GM12878 (cell line): ENCODE measurements around the gene TNP2. TPM values are rescaled to one million over a fixed set of nuclear protein-coding genes. Genes with fewer than 3 reads are reported as not detected.

Source experiments
- ATF7 ChIP-seq: fragments of 450-650 bp; IDR thresholded peaks from 2 replicates; pipeline ENCODE4 v1.6.1; 2016; ENCODE audit warnings: low read depth, mild to moderate bottlenecking
- BACH1 ChIP-seq: fragments of 450-650 bp; IDR thresholded peaks from 2 replicates; pipeline ENCODE4 v1.6.1; 2017; ENCODE audit warnings: mild to moderate bottlenecking, borderline replicate concordance
- CEBPB ChIP-seq, 2 experiments: fragments of 150-350 bp in 1 of 2; IDR thresholded peaks; 2 replicates each; pipeline ENCODE4 v1.6.1; 2012 to 2014; ENCODE audit warnings: low read depth in 2 of 2, low read length in 2 of 2, borderline replicate concordance in 1 of 2, inconsistent platforms in 1 of 2
- CHD2 ChIP-seq: IDR thresholded peaks from 2 replicates; pipeline ENCODE4 v1.6.1; 2011; ENCODE audit warnings: low read depth, low read length, improper control_type of control experiment, borderline replicate concordance
- EED ChIP-seq: sonication (generic); IDR thresholded peaks from 2 replicates; pipeline ENCODE4 v1.6.1; 2016; ENCODE audit warnings: antibody characterized with exemption, low read depth
- IKZF1 ChIP-seq: fragments of 450-650 bp; conservative IDR thresholded peaks from 2 replicates; pipeline ENCODE4 v1.6.1; 2017; ENCODE audit warnings: antibody characterized with exemption, mild to moderate bottlenecking
- IKZF2 ChIP-seq, 2 experiments: fragments of 450-650 bp; IDR thresholded peaks; 2 replicates each; pipeline ENCODE4 v1.6.1; 2017; ENCODE audit warnings: mild to moderate bottlenecking in 2 of 2, moderate library complexity in 2 of 2
- IRF4 ChIP-seq: IDR thresholded peaks from 2 replicates; pipeline ENCODE4 v1.6.1; 2011; ENCODE audit warnings: low read depth, low read length
- MEF2A ChIP-seq: IDR thresholded peaks from 2 replicates; pipeline ENCODE4 v1.6.1; 2011; ENCODE audit warnings: low read depth, mild to moderate bottlenecking, low read length, moderate library complexity; ENCODE audit not compliant: insufficient read depth
- MXI1 ChIP-seq: fragments of 150-350 bp; IDR thresholded peaks from 2 replicates; pipeline ENCODE4 v1.6.1; 2011; ENCODE audit warnings: low read depth, mild to moderate bottlenecking, inconsistent platforms, low read length, improper control_type of control experiment
- NBN ChIP-seq: fragments of 450-650 bp; IDR thresholded peaks from 2 replicates; pipeline ENCODE4 v1.6.1; 2016
- NR2F1 ChIP-seq: fragments of 450-650 bp; conservative IDR thresholded peaks from 2 replicates; pipeline ENCODE4 v1.6.1; 2017; ENCODE audit warnings: mild to moderate bottlenecking
- POU2F2 ChIP-seq: IDR thresholded peaks from 3 replicates; pipeline ENCODE4 v1.6.1; 2011; ENCODE audit warnings: low read depth, mild to moderate bottlenecking, low read length, borderline replicate concordance
- RAD21 ChIP-seq: IDR thresholded peaks from 2 replicates; pipeline ENCODE4 v1.6.1; 2011; ENCODE audit warnings: mild to moderate bottlenecking, low read depth, low read length, moderate library complexity; ENCODE audit not compliant: insufficient read depth
- RAD51 ChIP-seq: fragments of 450-650 bp; IDR thresholded peaks from 2 replicates; pipeline ENCODE4 v1.6.1; 2016; ENCODE audit warnings: moderate library complexity, mild to moderate bottlenecking, inconsistent platforms
- SP1 ChIP-seq: IDR thresholded peaks from one replicate; pipeline ENCODE4 v1.6.1; 2011; ENCODE audit warnings: low read depth, low read length
- STAT3 ChIP-seq: IDR thresholded peaks from 2 replicates; pipeline ENCODE4 v1.6.1; 2011; ENCODE audit warnings: low read depth, low read length, improper control_type of control experiment
- TCF12 ChIP-seq: IDR thresholded peaks from 2 replicates; pipeline ENCODE4 v1.6.1; 2011; ENCODE audit warnings: low read depth, mild to moderate bottlenecking, low read length
- TCF7 ChIP-seq: IDR thresholded peaks from 2 replicates; pipeline ENCODE4 v1.6.1; 2014; ENCODE audit warnings: antibody characterized with exemption, borderline replicate concordance
- ZBED1 ChIP-seq: IDR thresholded peaks from 2 replicates; pipeline ENCODE4 v1.6.1; 2016; ENCODE audit warnings: borderline replicate concordance
- ZBTB4 ChIP-seq: fragments of 450-650 bp; formaldehyde crosslinking; IDR thresholded peaks from 2 replicates; pipeline ENCODE4 v1.4.0; 2022; ENCODE audit warnings: mild to moderate bottlenecking, moderate library complexity
- ZNF207 ChIP-seq: fragments of 450-650 bp; IDR thresholded peaks from 2 replicates; pipeline ENCODE4 v1.6.1; 2014; ENCODE audit warnings: antibody characterized with exemption, mild to moderate bottlenecking, borderline replicate concordance
- ZNF217 ChIP-seq: fragments of 450-650 bp; IDR thresholded peaks from 2 replicates; pipeline ENCODE4 v1.6.1; 2017; ENCODE audit warnings: antibody characterized with exemption, mild to moderate bottlenecking
- polyA plus RNA-seq, 11 experiments: library from polyadenylated mRNA; depleted of rRNA in 4 of 11; unstranded in 6 of 11; stranded (reverse) in 5 of 11; fragments of >200 nt; fragmentation: Nextera tagmentation in 4 of 11; fragmentation: Illumina TruSeq in 1 of 11; extraction: Ambion mirVana in 4 of 11; extraction: Trizol in 1 of 11; gene quantifications; 1 replicate in 1 of 11; 2 replicates in 10 of 11; pipeline versions ENCODE4 v1.2.1 to v1.2.3, GENCODE V29; 2011 to 2016; ENCODE audit warnings: inconsistent platforms in 2 of 11, missing spikeins in 2 of 11, low read depth in 1 of 11
- total RNA-seq, 4 experiments: library from RNA; depleted of rRNA in 3 of 4; stranded (reverse); fragments of >200 nt in 3 of 4; fragmentation: Illumina TruSeq in 1 of 4; extraction: Trizol in 1 of 4; gene quantifications; 2 replicates each; pipeline versions ENCODE4 v1.2.1 to v1.2.3, GENCODE V29; 2013 to 2021
- TF ChIP-seq, protein P1 (sequence below): fragments of 450-650 bp; IDR thresholded peaks from 2 replicates; pipeline ENCODE4 v1.6.1; 2017; ENCODE audit warnings: mild to moderate bottlenecking, low read depth, inconsistent platforms; ENCODE audit not compliant: poor library complexity, severe bottlenecking
- TF ChIP-seq, protein P2 (sequence below): fragments of 450-650 bp; IDR thresholded peaks from 2 replicates; pipeline ENCODE4 v1.6.1; 2017; ENCODE audit warnings: mild to moderate bottlenecking

TNP2 gene
- total and polyA plus RNA-seq, 10 of the 15 experiments (the other 5 are each of a cell fraction or from before 2014, with no cell fraction given), result not detected

DNA sequence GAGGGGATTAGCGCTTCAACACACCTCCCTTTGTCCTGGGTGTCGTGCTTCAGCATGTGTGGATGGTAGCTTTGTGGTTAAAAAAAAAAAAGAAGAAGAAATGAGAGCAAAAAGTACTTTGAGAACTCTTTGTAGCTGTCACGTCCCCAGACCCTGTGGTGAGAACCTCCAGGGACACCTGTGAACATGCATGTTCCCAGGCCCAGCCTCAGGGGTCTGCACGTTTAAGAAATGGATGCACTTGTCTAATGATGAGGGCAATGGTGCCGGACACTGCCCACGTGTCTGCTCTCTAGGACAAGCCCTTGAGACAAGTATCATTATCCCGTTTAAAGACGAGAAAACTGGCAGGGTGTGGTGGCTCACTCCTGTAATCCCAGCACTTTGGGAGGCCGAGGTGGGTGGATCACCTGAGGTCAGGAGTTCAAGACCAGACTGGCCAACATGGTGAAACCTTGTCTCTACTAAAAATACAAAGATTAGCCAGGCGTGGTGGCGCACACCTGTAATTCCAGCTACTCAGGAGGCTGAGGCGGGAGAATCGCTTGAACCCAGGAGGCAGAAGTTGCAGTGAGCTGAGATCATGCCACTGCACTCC, 29.9 kb upstream of the TNP2 start (continued):
- peak; percentile 77 for TF ChIP-seq IRF4
- peak; percentile 96 for TF ChIP-seq ZBED1
- TF ChIP-seq STAT3, result peak; percentile 81; the same call in 1 of the 2 replicates
- 0 out of 4 replicates have a peak, but pooled peaks of 1 of the 2 experiments have one; percentile 31 for TF ChIP-seq CEBPB (IDR thresholded peaks at IDR 0.05; ENCODE audit: borderline replicate concordance in 1 of 2, low read depth in 2 of 2, low read length in 2 of 2)
- peak; percentile 72 for TF ChIP-seq TCF7
- TF ChIP-seq, protein P1, sequence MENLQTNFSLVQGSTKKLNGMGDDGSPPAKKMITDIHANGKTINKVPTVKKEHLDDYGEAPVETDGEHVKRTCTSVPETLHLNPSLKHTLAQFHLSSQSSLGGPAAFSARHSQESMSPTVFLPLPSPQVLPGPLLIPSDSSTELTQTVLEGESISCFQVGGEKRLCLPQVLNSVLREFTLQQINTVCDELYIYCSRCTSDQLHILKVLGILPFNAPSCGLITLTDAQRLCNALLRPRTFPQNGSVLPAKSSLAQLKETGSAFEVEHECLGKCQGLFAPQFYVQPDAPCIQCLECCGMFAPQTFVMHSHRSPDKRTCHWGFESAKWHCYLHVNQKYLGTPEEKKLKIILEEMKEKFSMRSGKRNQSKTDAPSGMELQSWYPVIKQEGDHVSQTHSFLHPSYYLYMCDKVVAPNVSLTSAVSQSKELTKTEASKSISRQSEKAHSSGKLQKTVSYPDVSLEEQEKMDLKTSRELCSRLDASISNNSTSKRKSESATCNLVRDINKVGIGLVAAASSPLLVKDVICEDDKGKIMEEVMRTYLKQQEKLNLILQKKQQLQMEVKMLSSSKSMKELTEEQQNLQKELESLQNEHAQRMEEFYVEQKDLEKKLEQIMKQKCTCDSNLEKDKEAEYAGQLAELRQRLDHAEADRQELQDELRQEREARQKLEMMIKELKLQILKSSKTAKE, result peak; percentile 47
- 0 out of 2 replicates have a peak, but pooled peaks have one; percentile 37 for TF ChIP-seq MXI1
- peak; percentile 97 for TF ChIP-seq NBN
- TF ChIP-seq IKZF2 (IDR thresholded peaks at IDR 0.05), result peak; percentile 60 to 79
- 0 out of 2 replicates have a peak, but pooled peaks have one; percentile 51 for TF ChIP-seq ZBTB4 (CRISPR knock-in tag)
- TF ChIP-seq SP1, result peak; percentile 78
- TF ChIP-seq, protein P2, sequence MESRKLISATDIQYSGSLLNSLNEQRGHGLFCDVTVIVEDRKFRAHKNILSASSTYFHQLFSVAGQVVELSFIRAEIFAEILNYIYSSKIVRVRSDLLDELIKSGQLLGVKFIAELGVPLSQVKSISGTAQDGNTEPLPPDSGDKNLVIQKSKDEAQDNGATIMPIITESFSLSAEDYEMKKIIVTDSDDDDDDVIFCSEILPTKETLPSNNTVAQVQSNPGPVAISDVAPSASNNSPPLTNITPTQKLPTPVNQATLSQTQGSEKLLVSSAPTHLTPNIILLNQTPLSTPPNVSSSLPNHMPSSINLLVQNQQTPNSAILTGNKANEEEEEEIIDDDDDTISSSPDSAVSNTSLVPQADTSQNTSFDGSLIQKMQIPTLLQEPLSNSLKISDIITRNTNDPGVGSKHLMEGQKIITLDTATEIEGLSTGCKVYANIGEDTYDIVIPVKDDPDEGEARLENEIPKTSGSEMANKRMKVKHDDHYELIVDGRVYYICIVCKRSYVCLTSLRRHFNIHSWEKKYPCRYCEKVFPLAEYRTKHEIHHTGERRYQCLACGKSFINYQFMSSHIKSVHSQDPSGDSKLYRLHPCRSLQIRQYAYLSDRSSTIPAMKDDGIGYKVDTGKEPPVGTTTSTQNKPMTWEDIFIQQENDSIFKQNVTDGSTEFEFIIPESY, result 0 out of 2 replicates have a peak, but pooled peaks have one; percentile 47
- peak; percentile 89; the same call in 1 of the 2 replicates for TF ChIP-seq ZNF207
- TF ChIP-seq EED, result peak; percentile 81
- TF ChIP-seq RAD51, result peak; percentile 42
- peak; percentile 99 for TF ChIP-seq TCF12
- peak; percentile 90 for TF ChIP-seq ATF7
- TF ChIP-seq MEF2A, result peak; percentile 56; the same call in 1 of the 2 replicates
- TF ChIP-seq POU2F2, result peak; percentile 87; the same call in 1 of the 3 replicates
- TF ChIP-seq CHD2, result peak; percentile 73
- TF ChIP-seq NR2F1, result peak; percentile 75
- peak; percentile 76; the same call in 1 of the 2 replicates for TF ChIP-seq ZNF217
- 0 out of 2 replicates have a peak, but pooled peaks have one; percentile 9 for TF ChIP-seq RAD21
- TF ChIP-seq BACH1, result peak; percentile 43; the same call in 1 of the 2 replicates
- TF ChIP-seq IKZF1, result peak; percentile 72
